HepG2 (cell line): ENCODE measurements around the gene ABCB6. TPM values are rescaled to one million over a fixed set of nuclear protein-coding genes. Genes with fewer than 3 reads are reported as not detected.

Source experiments
- CAMTA2 ChIP-seq: sonication (generic); formaldehyde crosslinking; IDR thresholded peaks from 2 replicates; pipeline ENCODE4 v1.4.0; 2020; ENCODE audit warnings: mild to moderate bottlenecking, missing genetic modification reagents, borderline replicate concordance
- CSRNP2 ChIP-seq: sonication (generic); formaldehyde crosslinking; conservative IDR thresholded peaks from 2 replicates; pipeline ENCODE4 v1.8.0; 2022; ENCODE audit warnings: low read depth, missing genetic modification reagents
- GFI1 ChIP-seq: sonication (generic); formaldehyde crosslinking; IDR thresholded peaks from 2 replicates; pipeline ENCODE4 v1.5.0; 2020; ENCODE audit warnings: missing genetic modification reagents, mild to moderate bottlenecking, borderline replicate concordance
- HDAC1 ChIP-seq: sonication (generic); formaldehyde crosslinking; IDR thresholded peaks from 2 replicates; pipeline ENCODE4 v1.5.1; 2020; ENCODE audit warnings: mild to moderate bottlenecking, missing genetic modification reagents
- IRF2 ChIP-seq: IDR thresholded peaks from 2 replicates; pipeline ENCODE4 v1.6.1; 2018; ENCODE audit warnings: missing genetic modification reagents, missing compliant biosample characterization
- KMT2B ChIP-seq: IDR thresholded peaks from 2 replicates; pipeline ENCODE4 v1.6.1; 2016; ENCODE audit warnings: missing genetic modification reagents, missing compliant biosample characterization
- MED13 ChIP-seq: sonication (generic); formaldehyde crosslinking; IDR thresholded peaks from 2 replicates; pipeline ENCODE4 v1.5.0; 2020; ENCODE audit warnings: missing genetic modification reagents
- MIXL1 ChIP-seq: IDR thresholded peaks from 2 replicates; pipeline ENCODE4 v1.6.1; 2016
- MLLT10 ChIP-seq: sonication (generic); formaldehyde crosslinking; IDR thresholded peaks from 2 replicates; pipeline ENCODE4 v1.4.0; 2020; ENCODE audit warnings: missing genetic modification reagents
- NFATC3 ChIP-seq: sonication (generic); formaldehyde crosslinking; IDR thresholded peaks from 2 replicates; pipeline ENCODE4 v1.5.1; 2020; ENCODE audit warnings: mild to moderate bottlenecking, missing genetic modification reagents
- NRL ChIP-seq: sonication (generic); formaldehyde crosslinking; IDR thresholded peaks from 2 replicates; pipeline ENCODE4 v1.5.0; 2020; ENCODE audit warnings: missing genetic modification reagents, mild to moderate bottlenecking, moderate library complexity, borderline replicate concordance
- PCBP2 ChIP-seq: fragments of 200-400 bp; formaldehyde crosslinking; optimal IDR thresholded peaks from 2 replicates; pipeline ENCODE3; 2018; ENCODE audit warnings: low read length, low read depth; ENCODE audit not compliant: poor library complexity, severe bottlenecking
- RAD21 ChIP-seq: fragments of 450-650 bp; formaldehyde crosslinking; IDR thresholded peaks from 2 replicates; pipeline ENCODE4 v1.5.0; 2020; ENCODE audit warnings: mild to moderate bottlenecking
- RFXAP ChIP-seq: sonication (generic); formaldehyde crosslinking; IDR thresholded peaks from 2 replicates; pipeline ENCODE4 v1.4.0; 2020; ENCODE audit warnings: missing genetic modification reagents, borderline replicate concordance
- ZBTB7A ChIP-seq: sonication (generic); formaldehyde crosslinking; IDR thresholded peaks from 2 replicates; pipeline ENCODE4 v1.8.0; 2022; ENCODE audit warnings: mild to moderate bottlenecking, missing genetic modification reagents
- ZBTB8A ChIP-seq: sonication (generic); formaldehyde crosslinking; IDR thresholded peaks from 2 replicates; pipeline ENCODE4 v1.4.0; 2020; ENCODE audit warnings: mild to moderate bottlenecking, low read depth, missing genetic modification reagents, borderline replicate concordance
- ZC3H13 ChIP-seq: sonication (generic); formaldehyde crosslinking; IDR thresholded peaks from 2 replicates; pipeline ENCODE4 v1.8.1; 2023; ENCODE audit warnings: mild to moderate bottlenecking, missing genetic modification reagents, moderate library complexity
- ZFP90 ChIP-seq: sonication (generic); formaldehyde crosslinking; IDR thresholded peaks from 2 replicates; pipeline ENCODE4 v1.8.0; 2022; ENCODE audit warnings: missing genetic modification reagents, mild to moderate bottlenecking, inconsistent platforms, borderline replicate concordance
- ZNF274 ChIP-seq: sonication (generic); formaldehyde crosslinking; IDR thresholded peaks from 2 replicates; pipeline ENCODE4 v1.5.1; 2020; ENCODE audit warnings: mild to moderate bottlenecking, missing genetic modification reagents
- ZNF530 ChIP-seq: sonication (generic); formaldehyde crosslinking; IDR thresholded peaks from 2 replicates; pipeline ENCODE4 v1.5.0; 2020; ENCODE audit warnings: low read depth, mild to moderate bottlenecking, missing genetic modification reagents
- ZNF614 ChIP-seq: IDR thresholded peaks from 2 replicates; pipeline ENCODE4 v1.6.1; 2018; ENCODE audit warnings: missing biosample characterization, missing genetic modification reagents, inconsistent platforms, borderline replicate concordance
- ZNF709 ChIP-seq: sonication (generic); formaldehyde crosslinking; IDR thresholded peaks from 2 replicates; pipeline ENCODE4 v1.5.0; 2020; ENCODE audit warnings: mild to moderate bottlenecking, missing genetic modification reagents
- ZNF773 ChIP-seq: sonication (generic); formaldehyde crosslinking; IDR thresholded peaks from 2 replicates; pipeline ENCODE4 v1.4.0; 2020; ENCODE audit warnings: missing genetic modification reagents, borderline replicate concordance
- polyA plus RNA-seq, 8 experiments: library from polyadenylated mRNA; depleted of rRNA in 3 of 8; stranded (reverse) in 7 of 8; unstranded in 1 of 8; fragments of >200 nt; fragmentation: Illumina TruSeq in 4 of 8; extraction: Trizol in 4 of 8; gene quantifications; 2 replicates each; pipeline versions ENCODE4 v1.2.1 to v1.2.3, GENCODE V29; 2011 to 2016; ENCODE audit warnings: low read depth in 4 of 8, missing spikeins in 1 of 8, mixed read lengths in 1 of 8; ENCODE audit not compliant: insufficient read depth in 1 of 8
- total RNA-seq, 5 experiments: library from RNA; depleted of rRNA; stranded (reverse); fragments of >200 nt; fragmentation: Illumina TruSeq; extraction: Trizol; gene quantifications; 2 replicates each; pipeline ENCODE4 v1.2.3, GENCODE V29; 2016; ENCODE audit warnings: low read depth in 1 of 5
- TF ChIP-seq, protein P1 (sequence below): sonication (generic); formaldehyde crosslinking; IDR thresholded peaks from 2 replicates; pipeline ENCODE4 v1.4.0; 2020; ENCODE audit warnings: missing genetic modification reagents
- TF ChIP-seq, protein P2 (sequence below): sonication (generic); formaldehyde crosslinking; IDR thresholded peaks from 2 replicates; pipeline ENCODE4 v1.5.0; 2020; ENCODE audit warnings: mild to moderate bottlenecking, low read depth, missing genetic modification reagents, borderline replicate concordance
- TF ChIP-seq, protein P3 (sequence below): sonication (generic); formaldehyde crosslinking; IDR thresholded peaks from 2 replicates; pipeline ENCODE4 v1.4.0; 2020; ENCODE audit warnings: mild to moderate bottlenecking, low read depth, missing genetic modification reagents

The ABCB6 gene
- total and polyA plus RNA-seq, 2 of the 13 experiments (the other 11 are each of a cell fraction or from before 2014, with no cell fraction given): 91.1 to 137 TPM

GRCh38 chr2:219249203-219249980, 30.6 kb upstream of the ABCB6 start (continued):
- TF ChIP-seq ZNF709 (CRISPR knock-in tag) (peak; percentile 93; the same call in 1 of the 2 replicates), ZC3H13 (CRISPR knock-in tag) (peak; percentile 87), ZNF274 (CRISPR knock-in tag) (0 out of 2 replicates have a peak, but pooled peaks have one; percentile 40), CSRNP2 (no peak), MIXL1 (CRISPR knock-in tag) (peak; percentile 91), PCBP2 (no peak), MED13 (CRISPR knock-in tag) (no peak), RAD21 (CRISPR knock-in tag) (peak; percentile 24; the same call in 1 of the 2 replicates), ZNF614 (CRISPR knock-in tag) (peak; percentile 94), ZFP90 (no peak; the same call in 1 of the 2 replicates), ZNF773 (CRISPR knock-in tag) (no peak), MLLT10 (no peak), IRF2 (peak; percentile 58; the same call in 1 of the 2 replicates), RFXAP (peak; percentile 48; the same call in 1 of the 2 replicates), NFATC3 (CRISPR knock-in tag) (no peak), KMT2B (CRISPR knock-in tag) (no peak), ZBTB7A (CRISPR knock-in tag) (no peak; the same call in 1 of the 2 replicates), ZNF530 (CRISPR knock-in tag) (no peak), NRL (CRISPR knock-in tag) (peak; percentile 51; the same call in 1 of the 2 replicates), HDAC1 (CRISPR knock-in tag) (peak; percentile 86), GFI1 (CRISPR knock-in tag) (no peak), CAMTA2 (CRISPR knock-in tag) (no peak), ZBTB8A (0 out of 2 replicates have a peak, but pooled peaks have one; percentile 5)
- TF ChIP-seq, protein P1, sequence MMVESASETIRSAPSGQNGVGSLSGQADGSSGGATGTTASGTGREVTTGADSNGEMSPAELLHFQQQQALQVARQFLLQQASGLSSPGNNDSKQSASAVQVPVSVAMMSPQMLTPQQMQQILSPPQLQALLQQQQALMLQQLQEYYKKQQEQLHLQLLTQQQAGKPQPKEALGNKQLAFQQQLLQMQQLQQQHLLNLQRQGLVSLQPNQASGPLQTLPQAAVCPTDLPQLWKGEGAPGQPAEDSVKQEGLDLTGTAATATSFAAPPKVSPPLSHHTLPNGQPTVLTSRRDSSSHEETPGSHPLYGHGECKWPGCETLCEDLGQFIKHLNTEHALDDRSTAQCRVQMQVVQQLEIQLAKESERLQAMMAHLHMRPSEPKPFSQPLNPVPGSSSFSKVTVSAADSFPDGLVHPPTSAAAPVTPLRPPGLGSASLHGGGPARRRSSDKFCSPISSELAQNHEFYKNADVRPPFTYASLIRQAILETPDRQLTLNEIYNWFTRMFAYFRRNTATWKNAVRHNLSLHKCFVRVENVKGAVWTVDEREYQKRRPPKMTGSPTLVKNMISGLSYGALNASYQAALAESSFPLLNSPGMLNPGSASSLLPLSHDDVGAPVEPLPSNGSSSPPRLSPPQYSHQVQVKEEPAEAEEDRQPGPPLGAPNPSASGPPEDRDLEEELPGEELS (CRISPR knock-in tag): peak; percentile 86
- TF ChIP-seq, protein P2, sequence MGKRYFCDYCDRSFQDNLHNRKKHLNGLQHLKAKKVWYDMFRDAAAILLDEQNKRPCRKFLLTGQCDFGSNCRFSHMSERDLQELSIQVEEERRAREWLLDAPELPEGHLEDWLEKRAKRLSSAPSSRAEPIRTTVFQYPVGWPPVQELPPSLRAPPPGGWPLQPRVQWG (CRISPR knock-in tag): no peak
- TF ChIP-seq, protein P3, sequence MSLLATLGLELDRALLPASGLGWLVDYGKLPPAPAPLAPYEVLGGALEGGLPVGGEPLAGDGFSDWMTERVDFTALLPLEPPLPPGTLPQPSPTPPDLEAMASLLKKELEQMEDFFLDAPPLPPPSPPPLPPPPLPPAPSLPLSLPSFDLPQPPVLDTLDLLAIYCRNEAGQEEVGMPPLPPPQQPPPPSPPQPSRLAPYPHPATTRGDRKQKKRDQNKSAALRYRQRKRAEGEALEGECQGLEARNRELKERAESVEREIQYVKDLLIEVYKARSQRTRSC (CRISPR knock-in tag): 0 out of 2 replicates have a peak, but pooled peaks have one; percentile 27
